ENCODE measurements around the gene PILRA. TPM values are rescaled to one million over a fixed set of nuclear protein-coding genes. Genes with fewer than 3 reads are reported as not detected.
"Not testable (repeated sequence)": the region's sequence is repeated elsewhere in the genome, so short reads cannot be mapped to it uniquely, and the experiment has no call there.

PILRA gene
- total RNA-seq, 2 donors from 2014 or later = 5.9 to 15.3 TPM

DNA sequence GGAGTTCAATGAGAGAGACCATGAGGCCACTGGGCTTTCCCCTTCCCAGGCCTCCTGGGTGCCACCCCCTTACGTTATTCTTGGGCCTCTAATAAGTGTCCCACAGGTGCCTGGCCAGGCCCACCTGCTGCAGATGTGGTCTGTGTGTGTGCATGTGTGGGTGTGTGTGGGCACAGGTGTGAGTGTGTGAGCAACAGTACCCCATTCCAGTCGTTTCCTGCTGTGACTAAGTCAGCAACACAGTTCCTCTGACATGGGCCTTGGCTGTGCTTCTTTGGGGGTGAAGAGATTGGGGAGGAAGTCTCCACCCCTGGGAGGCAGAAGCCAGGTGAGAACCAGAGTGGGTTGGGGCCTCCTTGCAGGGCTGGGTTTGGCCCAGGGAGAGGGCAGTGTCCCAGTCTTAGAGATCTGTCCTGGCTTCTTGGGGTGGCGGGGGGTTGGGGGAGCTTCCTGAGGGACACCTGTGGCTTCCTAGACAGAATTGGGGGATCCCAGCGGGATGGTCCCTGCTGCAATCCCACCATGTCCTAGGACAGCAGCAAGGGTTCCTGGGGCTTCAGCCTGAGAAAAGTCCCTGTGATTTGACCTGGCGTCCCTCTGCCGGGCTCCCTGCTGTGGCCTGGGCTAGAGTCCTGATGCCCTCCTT lies 19.5 kb upstream of the PILRA start:
- no peak for DNase-seq (ENCODE audit: low spot score)
- intact Hi-C loops (cut with DNase I) = loop anchor here in 1 of 2 donors (5.0 kb wide), 1 partner anchor 1092 kb away; no protein-coding TSS in a partner anchor

DNA sequence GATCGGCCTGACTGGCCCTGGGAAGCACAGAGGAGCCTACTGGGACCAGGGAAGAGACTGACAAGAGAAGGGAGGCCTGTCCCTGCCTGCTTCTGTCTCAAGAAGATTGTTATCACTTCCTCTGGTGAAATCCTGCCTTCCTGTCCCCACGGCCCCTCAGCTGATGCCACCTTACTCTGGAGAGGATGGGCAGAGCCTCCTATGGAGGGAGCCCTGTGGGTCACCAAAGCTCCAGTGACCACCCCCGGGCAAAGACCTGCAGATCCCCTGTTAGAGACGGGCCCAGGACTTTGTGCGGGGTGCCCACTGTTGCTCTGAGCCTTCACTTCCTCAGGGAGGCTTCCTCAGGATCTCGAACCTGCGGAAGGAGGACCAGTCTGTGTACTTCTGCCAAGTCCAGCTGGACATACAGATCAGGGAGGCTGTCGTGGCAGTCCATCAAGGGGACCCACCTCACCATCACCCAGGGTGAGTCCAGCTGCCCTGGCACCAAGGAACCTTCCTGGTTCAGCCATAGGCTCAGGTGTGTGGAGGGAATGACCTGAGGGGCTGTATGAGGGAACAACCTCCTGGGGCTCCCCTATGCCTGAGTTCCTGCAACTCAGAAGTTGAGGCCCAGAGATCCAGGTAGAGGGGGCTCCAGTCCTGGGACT lies 16.7 kb upstream of the PILRA start:
- DNase-seq (ENCODE audit: low spot score) = no peak
- intact Hi-C loops (cut with DNase I) = no loop called here

DNA sequence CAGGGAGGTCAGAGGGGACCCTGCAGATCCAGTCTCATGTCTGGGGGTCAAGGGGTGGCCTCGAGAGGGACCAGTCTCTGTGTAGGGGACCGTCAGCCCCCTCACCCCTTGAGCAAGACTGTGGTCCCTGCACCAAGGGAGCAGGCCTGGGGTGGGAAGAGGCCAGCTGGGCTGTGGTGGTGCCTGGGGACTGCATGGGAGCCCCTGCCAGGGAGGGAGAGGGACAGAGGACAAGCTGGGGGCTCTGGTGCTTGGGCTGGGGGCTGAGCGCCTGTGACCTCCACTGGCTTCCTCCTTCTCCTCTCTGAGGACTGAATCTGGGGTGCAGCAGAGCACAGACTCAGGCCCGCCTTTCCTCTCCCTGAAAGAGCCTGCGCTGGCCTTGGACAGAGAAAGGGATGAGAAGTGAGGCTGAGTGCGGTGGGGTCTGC lies 16.1 kb upstream of the PILRA start:
- intact Hi-C loops (cut with DNase I) = no loop called here
- no peak for DNase-seq (ENCODE audit: low spot score)

DNA sequence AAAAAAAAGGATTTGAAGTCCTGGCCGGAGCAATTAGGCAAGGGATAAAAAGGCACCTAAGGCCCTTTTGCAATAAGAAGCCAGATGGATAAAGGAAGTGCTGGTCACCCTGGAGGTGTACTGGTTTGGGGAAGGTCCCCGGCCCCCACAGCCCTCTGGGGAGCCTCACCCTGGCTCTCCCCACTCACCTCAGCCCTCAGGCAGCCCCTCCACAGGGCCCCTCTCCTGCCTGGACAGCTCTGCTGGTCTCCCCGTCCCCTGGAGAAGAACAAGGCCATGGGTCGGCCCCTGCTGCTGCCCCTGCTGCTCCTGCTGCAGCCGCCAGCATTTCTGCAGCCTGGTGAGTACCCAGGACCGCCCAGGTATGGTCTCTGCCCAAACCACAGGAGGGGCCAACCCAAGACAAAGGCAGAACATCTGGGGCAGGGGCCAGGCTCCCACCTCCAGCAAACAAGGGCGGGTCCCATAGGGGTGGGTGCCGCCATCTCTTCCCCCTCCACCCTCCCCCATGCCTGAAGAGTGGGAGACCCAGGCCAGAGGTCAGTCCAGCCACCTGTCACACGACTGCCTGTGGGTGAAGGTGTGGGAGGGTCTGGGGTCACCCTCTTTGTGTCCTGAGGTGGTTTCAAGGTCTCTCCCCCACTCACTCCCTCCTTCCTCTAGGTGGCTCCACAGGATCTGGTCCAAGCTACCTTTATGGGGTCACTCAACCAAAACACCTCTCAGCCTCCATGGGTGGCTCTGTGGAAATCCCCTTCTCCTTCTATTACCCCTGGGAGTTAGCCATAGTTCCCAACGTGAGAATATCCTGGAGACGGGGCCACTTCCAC lies 15.0 kb upstream of the PILRA start, which contains the start of gene PILRB:
Gene PILRB (plus strand): TSS at position 91 of the 830 bp plus-strand sequence. CDS start 186 bp downstream, at position 277.
- intact Hi-C loops (cut with DNase I) = no loop called here
- DNase-seq (ENCODE audit: low spot score) = no peak

DNA sequence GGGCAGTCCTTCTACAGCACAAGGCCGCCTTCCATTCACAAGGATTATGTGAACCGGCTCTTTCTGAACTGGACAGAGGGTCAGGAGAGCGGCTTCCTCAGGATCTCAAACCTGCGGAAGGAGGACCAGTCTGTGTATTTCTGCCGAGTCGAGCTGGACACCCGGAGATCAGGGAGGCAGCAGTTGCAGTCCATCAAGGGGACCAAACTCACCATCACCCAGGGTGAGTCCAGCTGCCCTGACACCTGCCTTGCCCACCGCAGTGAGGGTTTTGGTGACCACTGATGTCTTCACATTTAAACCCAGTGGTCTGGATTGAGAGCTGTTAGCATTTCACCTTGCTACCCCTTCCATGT lies 14.5 kb upstream of the PILRA start:
- intact Hi-C loops (cut with DNase I) = no loop called here
- no peak for DNase-seq (ENCODE audit: low spot score)

DNA sequence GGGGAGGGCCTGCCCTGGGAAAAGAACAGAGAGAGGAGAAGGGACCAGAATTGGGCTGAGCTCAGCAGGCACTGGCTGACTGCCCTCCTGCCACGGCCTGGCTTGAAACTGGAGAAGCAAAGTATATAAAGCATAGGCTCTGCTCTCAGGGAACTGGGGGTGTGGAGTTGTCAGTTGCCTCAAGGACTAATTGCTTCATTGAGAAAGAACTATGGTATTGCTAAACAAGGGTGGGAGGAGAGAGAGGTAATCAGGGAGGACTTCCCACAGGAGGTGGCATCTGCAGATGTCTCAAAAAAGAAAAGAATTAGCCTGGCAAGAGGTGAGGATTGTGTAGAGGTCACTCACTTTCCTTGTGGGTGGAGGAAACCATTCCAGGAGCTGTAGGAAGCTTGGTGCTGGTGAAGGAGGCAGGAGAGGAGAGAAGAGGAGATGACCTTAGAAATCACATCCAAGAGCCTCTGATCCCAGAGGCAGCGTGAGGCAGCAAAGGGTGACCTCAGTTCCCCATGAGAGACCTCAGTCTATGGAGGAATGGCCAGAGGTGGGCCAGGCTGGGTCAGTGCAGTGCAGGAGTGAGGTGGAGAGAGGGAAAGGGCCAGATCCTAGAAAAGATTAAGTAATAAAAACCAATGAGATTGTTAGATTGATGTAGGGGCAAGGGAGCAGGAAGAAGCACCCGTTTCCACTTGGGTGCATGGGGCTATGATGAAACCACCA lies 13.0 kb upstream of the PILRA start:
- no peak for DNase-seq (ENCODE audit: low spot score)
- intact Hi-C loops (cut with DNase I) = no loop called here

DNA sequence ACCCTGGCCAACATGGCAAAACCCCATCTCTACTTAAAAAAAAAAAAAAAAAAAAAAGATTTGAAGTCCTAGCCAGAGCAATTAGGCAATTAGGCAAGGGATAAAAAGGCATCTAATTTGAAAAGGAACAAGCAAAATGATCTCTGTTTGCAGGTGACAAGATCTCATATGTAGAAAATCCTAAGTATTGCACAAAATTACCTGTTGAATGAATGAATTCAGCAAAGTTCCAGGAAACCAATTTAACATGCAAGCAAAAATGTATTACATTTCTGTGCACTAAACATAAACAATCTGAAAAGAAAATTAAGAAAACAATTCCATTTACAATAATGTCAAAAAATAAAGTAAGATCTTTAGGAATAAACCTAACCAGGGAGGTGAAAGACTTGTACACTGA lies 10.2 kb upstream of the PILRA start:
- intact Hi-C loops (cut with DNase I) = no loop called here
- DNase-seq (ENCODE audit: low spot score) = no peak

DNA sequence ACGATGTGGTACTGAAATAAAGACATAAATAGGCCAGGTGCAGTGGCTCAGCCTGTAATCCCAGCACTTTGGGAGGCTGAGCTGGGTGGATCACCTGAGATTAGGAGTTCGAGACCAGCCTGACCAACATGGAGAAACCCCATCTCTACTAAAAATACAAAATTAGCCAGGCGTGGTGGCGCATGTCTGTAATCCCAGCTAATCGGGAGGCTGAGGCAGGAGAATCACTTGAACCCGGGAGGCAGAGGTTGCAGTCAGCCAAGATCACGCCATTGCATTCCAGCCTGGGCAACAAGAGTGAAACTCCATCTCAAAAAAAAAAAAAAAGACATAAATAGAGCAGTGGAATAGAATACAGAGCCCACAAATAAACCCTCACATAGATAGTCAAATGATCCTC lies 9.5 kb upstream of the PILRA start:
- intact Hi-C loops (cut with DNase I); DNase-seq (ENCODE audit: low spot score): not testable (repeated sequence)

DNA sequence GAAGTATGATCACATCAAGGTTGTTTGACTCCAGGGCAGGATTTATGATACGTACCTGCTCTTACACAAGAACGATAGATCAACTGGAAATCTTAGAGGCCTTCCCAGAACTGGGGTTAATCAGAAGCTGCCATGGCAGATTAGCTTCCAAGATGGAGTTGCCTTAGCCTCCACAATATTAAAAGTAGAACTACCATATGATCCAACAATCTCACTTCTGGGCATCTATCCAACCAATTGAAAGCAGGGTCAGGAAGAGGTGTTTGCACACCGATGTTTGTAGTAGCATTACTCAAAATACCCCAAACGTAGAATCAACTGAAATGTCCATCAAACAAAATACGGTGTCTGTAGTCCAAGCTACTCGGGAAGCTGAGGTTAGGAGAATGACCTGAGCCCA lies 8.8 kb upstream of the PILRA start:
- intact Hi-C loops (cut with DNase I) = no loop called here

DNA sequence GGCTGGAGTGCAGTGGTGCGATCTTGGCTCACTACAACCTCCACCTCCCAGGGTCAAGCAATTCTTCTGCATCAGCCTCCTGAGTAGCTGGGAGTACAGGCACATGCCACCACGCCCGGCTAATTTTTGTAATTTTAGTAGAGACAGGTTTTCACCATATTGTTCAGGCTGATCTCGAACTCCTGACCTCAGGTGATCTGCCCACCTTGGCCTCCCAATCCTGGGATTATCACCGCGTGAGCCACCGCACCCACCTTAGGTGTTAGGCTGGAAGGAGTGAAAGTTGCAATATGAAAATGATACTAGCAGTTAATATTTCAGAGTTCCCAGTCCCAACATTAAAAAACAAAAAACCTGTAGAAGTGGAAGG lies 7.3 kb upstream of the PILRA start:
- intact Hi-C loops (cut with DNase I); DNase-seq (ENCODE audit: low spot score): not testable (repeated sequence)

More for the DNA sequence above, 8.8 kb upstream of the PILRA start:
- DNase-seq (ENCODE audit: low spot score) = no peak

DNA sequence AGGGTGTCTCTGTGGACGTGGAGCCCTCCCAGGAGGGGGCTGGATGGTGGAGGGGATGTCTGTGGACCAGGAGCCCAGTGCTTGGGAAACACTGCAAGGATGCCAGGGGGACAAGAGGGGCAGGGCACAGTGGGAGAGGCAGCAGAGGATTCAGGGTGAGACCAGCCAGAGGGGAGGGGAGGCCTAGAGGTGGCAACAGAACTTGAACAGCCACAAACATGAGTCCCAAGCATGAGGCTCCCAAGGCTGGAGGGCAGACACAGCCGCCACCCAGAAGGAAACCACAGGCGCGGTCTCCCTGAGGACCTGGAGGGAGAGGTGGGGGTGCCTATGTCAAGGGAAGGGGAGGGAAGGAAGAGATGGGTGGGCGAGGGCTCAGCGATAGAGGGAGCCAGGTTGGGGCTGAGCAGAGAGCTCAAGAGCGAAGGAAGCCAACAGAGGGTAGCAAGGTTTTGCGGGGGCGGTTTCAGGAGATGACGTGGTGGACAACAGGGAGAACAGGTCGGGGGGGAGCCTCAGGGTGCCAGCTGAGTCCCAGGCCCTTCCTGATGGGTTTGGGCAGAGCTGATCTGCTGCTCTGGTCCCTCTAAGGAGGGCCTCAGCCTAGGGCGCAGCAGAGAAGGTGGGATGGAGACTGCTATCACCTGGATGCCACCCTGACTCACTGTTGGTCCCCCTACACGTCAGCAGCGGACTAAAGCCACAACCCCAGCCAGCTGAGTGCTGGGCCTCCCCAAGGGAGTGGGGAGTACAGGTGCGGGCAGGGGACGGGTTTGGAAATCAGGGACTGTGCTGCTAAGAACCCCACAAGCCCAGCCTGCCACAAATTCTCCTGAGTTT lies 6.7 kb upstream of the PILRA start:
- peak; percentile 66 for DNase-seq (ENCODE audit: low spot score)
- intact Hi-C loops (cut with DNase I) = no loop called here

DNA sequence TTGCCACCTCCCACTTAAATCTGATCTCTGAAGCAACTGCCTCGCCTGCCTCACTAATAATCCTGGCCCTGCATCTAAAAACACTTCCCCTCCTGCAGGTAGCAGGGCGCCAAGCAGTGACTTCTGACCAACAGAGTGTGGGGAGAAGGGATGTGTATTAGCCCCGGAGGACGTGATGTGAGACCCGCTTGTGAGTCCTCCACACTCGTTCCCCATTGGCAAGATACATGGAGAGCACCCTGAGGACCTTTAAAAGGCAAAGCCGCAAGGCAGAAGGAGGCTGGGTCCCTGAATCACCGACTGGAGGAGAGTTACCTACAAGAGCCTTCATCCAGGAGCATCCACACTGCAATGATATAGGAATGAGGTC lies 6.1 kb upstream of the PILRA start:
- DNase-seq (ENCODE audit: low spot score) = peak; percentile 54
- intact Hi-C loops (cut with DNase I) = no loop called here

DNA sequence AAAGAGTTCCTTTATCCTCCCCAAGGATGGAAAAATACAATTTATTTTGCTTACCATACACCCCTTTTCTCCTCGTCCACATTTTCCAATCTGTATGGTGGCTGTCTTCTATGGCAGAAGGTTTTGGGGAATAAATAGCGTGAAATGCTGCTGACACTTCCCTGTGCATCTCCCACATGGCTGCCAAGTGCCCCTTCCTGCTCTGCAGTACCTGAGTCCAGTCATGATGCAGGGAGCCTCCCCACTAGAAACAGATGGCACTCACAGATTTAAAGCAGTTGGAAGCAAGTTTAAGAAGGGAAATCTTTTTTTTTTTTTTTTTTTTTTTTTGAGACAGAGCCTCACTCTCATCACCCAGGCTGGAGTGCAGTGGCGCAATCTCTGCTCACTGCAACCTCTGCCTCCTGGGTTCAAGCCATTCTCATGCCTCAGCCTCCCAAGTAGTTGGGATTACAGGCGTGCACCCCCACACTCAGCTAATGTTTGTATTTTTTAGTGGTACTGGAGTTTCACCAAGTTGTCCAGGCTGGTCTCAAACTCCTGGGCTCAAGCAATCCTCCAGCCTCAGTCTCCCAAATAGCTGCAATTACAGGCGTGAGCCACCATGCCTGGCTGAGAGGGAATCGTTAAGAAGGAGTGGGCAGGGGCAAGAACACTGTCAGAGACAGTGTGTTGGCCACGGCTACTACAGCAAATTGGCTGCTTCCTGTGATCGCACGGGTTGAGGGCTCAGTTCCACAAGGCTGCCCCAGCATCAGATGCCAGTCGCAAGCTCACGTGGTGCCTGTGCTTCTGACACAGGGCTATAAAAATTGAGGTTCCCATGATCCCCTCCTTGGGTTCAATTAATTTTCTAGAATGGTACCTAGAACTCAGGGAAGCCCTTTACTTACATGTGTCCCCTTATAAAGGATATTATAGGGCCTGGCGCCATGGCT lies 5.3 kb upstream of the PILRA start:
- intact Hi-C loops (cut with DNase I) = no loop called here

DNA sequence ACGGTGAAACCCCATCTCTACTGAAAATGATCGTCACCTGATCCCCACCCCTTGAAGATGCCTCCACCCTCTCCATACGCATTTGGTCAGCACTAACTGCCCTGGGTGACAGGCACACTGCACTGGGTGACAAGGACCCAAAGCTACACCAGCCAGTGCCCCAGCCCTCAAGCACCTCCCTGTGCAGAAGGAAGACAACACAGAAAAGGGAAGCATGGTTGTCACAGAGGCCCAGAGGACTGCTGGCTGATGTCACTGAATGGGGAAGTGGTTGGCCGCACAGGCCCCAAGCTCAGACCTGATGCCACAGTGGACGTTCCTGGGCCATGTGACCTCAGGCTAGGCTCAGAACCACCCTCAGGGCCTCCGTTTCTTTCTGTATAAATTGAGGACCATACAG lies 4.2 kb upstream of the PILRA start:
- intact Hi-C loops (cut with DNase I) = no loop called here
- DNase-seq (ENCODE audit: low spot score) = peak; percentile 92

More for the DNA sequence above, 5.3 kb upstream of the PILRA start:
- peak; percentile 75 for DNase-seq (ENCODE audit: low spot score)

DNA sequence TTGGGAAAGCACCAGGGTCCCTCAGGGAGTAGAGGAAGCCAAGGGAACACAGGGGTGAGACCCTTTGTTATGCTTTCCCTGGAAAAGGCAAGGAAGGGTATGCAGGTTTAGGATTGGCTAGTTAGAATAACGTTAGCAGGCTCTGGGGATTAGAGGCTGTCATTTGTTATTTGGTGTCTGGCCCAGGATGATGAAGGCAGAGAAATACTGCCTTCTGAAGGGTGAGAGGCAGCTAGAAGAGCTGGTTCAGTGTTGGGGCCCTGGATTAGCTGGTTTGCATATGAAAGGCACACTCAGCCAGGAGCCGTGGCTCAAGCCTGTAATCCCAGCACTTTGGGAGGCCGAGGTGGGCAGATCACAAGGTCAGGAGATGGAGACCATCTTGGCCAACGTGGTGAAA lies 3.0 kb upstream of the PILRA start:
- intact Hi-C loops (cut with DNase I) = no loop called here
- DNase-seq (ENCODE audit: low spot score) = peak; percentile 26

DNA sequence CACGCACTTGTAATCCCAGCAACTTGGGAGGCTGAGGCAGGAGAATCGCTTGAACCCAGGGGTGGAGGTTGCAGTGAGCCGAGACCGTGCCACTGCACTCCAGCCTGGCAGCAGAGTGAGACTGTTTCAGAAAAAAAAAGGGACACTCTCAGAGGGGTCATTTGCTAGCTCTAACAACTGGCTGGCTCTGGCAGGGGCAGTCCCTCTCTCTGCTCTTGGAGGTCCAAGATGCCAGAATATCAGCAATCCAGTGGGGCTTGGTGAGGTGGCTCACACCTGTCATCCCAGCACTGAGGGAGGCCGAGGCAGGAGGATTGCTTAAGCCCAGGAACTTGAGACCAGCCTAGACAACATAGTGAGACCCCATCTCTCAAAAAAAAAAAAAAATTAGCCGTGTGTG lies 2.5 kb upstream of the PILRA start:
- DNase-seq (ENCODE audit: low spot score) = peak; percentile 22
- intact Hi-C loops (cut with DNase I) = no loop called here

DNA sequence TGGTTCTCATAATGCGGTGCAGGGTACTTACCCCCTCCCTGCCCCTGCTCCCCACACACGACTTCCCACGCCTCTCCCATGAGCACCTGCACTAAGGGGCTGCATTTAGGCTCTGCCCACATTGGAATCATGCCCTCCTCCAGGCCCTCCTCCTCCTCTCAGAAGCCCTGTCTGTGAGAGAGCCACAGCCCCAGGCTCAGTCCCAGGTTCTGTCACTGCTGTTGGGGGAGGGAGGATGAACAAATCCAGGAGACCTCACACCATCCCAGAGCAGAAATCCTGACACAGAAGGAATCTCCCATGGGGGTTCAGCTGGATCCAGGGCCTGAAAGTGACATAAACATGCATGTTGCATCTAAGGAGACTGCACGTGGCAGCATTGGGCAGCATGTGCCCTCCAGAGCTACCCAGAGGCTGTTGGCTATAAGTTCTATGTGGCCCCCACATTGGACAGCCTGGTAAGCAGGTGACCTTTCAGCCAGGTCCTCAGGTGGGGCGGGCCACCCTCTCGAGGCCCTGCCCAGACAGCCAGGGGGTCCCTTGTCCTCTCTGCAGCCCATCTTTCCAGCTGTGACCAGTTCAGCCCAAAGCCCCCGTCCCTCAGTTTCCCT lies 1.6 kb upstream of the PILRA start:
- intact Hi-C loops (cut with DNase I) = no loop called here
- peak; percentile 54 for DNase-seq (ENCODE audit: low spot score)
